GM18519 (cell line): ENCODE measurements around the gene TRIB2.

Experiments used
- ATAC-seq: cut with Tn5 transposase; IDR thresholded peaks from one replicate; pipeline ENCODE4 v1.9.1; 2021; ENCODE audit warnings: mild to moderate bottlenecking, moderate library complexity; ENCODE audit not compliant: unreplicated experiment, low FRiP score

TRIB2 gene

GRCh38 chr2:12770300-12770968, 53.7 kb downstream of the TRIB2 start:
- no peak for ATAC-seq

GRCh38 chr2:12771154-12771553, 54.4 kb downstream of the TRIB2 start:
- ATAC-seq, result no peak

GRCh38 chr2:12773586-12774394, 57.1 kb downstream of the TRIB2 start:
- ATAC-seq, result no peak

- no peak for ATAC-seq
Observed at GRCh38 chr2:12774395-12774727, 57.6 kb downstream of the TRIB2 start.

- no peak for ATAC-seq
Observed at GRCh38 chr2:12776521-12776961, 59.8 kb downstream of the TRIB2 start.

GRCh38 chr2:12778369-12778768, 61.6 kb downstream of the TRIB2 start:
- ATAC-seq, result no peak

- no peak for ATAC-seq
Observed at GRCh38 chr2:12778811-12779579, 62.3 kb downstream of the TRIB2 start.

GRCh38 chr2:12781329-12781728, 64.6 kb downstream of the TRIB2 start:
- no peak for ATAC-seq

- no peak for ATAC-seq
Observed at GRCh38 chr2:12787891-12788801, 71.4 kb downstream of the TRIB2 start.

GRCh38 chr2:12791906-12792305, 75.2 kb downstream of the TRIB2 start:
- no peak for ATAC-seq
